GM12864 (cell line): ENCODE data around the gene VIPR1.
A peak's percentile ranks its signal among the peaks of the same experiment; 100 is the strongest.

Experiments
- DNase-seq: peaks from one replicate; pipeline ENCODE4 v3.0.0-alpha.2; 2011; ENCODE audit warnings: low read depth
- H3K4me3 ChIP-seq: 2 replicates; pipeline ENCODE4 v1.5.1; 2011; ENCODE audit warnings: mild to moderate bottlenecking, low read depth, low read length, control low read depth
- TF ChIP-seq, protein P1 (sequence below): IDR thresholded peaks from 2 replicates; pipeline ENCODE4 v1.5.1; 2011; ENCODE audit warnings: low read depth, mild to moderate bottlenecking, moderate library complexity, low read length, control low read depth, inconsistent platforms; ENCODE audit errors: missing control alignments

VIPR1 gene

DNA sequence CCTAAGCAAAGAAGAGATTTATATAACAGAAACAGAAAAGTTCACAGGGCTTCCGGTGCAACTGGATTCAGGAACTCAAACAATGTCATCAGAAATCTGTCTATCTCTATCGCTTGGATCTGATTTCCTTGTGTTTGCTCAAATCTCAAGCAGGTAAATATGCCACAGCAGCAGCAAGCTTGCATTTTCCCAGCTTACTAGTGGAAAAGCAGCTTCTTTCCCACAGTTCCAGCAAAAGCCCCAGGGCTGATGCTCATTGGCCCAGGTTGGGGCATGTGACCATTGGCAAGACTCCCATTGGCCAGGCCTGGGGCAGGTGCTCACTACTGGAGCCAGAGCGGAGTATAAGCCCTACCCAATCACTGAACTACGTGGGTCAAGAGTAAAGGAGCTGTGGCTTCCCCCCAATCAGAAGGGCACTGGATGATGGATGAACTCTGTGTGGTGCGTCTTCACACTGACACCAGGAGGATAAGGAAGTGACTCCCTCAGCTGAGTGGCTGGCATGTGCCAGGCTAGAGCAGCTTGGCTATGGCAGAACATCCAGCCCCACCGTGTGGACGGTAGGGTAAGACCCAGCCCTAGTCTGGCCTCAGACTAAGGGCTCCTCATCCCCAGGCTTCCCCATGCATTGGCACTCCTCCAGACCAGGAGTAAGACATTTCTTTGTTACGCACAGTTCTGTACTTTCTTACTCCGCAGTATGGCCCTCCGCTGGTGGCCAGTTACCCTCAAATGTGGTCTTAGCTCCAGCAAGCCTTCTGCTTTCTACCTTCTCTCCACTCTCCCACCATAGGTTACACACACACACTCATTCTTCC lies 13.1 kb upstream of the VIPR1 start:
- TF ChIP-seq, protein P1, sequence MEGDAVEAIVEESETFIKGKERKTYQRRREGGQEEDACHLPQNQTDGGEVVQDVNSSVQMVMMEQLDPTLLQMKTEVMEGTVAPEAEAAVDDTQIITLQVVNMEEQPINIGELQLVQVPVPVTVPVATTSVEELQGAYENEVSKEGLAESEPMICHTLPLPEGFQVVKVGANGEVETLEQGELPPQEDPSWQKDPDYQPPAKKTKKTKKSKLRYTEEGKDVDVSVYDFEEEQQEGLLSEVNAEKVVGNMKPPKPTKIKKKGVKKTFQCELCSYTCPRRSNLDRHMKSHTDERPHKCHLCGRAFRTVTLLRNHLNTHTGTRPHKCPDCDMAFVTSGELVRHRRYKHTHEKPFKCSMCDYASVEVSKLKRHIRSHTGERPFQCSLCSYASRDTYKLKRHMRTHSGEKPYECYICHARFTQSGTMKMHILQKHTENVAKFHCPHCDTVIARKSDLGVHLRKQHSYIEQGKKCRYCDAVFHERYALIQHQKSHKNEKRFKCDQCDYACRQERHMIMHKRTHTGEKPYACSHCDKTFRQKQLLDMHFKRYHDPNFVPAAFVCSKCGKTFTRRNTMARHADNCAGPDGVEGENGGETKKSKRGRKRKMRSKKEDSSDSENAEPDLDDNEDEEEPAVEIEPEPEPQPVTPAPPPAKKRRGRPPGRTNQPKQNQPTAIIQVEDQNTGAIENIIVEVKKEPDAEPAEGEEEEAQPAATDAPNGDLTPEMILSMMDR, result no peak
- H3K4me3 ChIP-seq, result no peak overlapping the region
- DNase-seq, result no peak

DNA sequence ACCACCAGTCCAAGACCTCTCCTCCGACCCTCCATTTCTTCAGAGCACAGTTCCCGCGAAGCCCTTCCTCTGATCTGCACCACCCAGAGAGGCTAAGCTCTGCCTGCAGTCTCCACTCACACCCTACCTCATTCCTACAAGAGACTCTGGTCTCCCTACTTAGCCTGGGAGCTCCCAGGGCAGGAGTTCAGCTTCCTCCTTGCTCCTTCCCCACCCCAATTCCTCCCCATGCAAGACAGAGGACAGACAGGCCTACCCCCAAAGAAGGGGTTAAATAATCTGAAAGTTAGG lies 12.6 kb upstream of the VIPR1 start:
- TF ChIP-seq, protein P1, result no peak
- no peak overlapping the region for H3K4me3 ChIP-seq
- DNase-seq, result no peak

DNA sequence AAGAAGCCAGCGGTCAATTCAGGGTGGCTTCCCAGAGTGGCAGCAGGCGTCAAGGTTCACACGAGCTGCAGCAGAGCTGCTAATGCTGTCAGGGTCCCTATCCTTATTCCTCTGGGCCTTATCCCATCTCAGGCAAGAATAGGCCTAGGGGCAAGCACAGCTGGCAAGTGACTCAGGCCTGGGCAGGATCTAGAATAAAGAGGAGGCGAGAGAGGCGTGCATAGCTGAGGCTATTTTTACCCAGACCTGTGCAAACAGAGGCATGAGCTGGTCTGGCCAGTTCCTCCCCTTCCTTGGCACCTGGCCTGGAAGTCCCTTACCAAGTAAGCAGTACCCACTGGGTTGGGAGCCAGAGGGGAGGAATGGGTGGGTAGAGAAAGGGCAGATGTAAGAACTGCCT lies 12.2 kb upstream of the VIPR1 start:
- no peak overlapping the region for H3K4me3 ChIP-seq
- TF ChIP-seq, protein P1, result no peak
- peak; percentile 57 for DNase-seq

DNA sequence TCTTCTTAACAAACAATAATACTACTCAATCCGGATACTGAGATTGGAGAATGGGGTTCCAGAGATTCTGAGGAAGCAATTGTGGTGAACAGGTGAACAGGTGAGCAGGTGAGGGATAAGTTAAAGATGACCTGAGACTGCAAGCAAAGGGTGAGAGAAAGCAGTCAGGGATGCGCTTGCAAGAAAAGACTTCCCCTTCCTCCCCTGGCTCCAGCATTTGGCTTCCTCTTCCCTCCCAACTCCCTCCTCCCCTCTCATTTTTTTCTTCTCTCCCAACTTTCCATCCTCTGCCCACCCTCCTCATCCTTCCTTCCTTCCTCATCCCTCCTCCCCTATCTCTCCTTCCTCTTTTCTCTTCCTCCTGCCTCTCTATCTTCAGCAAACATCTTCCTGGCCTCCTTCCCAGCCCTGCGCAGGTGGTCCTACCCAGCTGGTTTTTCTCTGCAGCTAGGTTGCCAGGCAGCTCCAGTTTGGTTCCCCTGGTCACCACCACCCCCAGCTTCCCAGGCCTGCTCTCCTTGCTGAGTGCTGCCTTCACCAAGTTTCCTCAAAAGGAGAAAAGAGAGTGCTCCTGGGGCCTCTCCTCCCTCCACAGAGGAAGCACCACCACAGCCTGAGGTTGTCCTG lies 10.4 kb upstream of the VIPR1 start:
- no peak for DNase-seq
- H3K4me3 ChIP-seq, result no peak overlapping the region
- TF ChIP-seq, protein P1, result no peak

DNA sequence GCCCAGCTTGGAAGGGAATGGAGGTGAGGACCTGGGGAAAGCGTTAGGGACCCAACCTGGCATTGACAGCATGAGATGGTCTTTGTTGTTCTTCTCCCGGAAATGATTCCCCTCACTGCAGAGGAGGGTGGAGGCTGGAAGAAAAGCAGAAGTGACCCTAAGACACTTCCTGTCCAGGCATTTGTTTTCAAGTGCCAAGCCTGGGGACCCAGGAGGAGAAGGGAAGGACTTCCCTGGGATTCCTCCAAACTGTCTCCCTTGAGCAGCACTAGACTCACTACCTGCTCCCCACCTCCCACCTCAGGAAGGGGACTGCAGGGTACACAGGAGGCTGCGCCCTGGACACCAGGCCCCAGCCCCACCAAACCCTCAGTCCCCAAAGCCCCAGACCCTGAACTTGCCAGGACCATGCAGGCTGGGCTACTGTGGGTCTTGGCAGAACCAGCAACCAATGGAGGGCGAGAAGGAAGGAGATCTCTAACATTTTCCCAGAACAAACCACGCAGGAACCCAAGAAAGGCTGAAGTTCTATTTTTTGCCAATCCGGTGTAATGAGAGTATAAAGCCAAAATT lies 9.8 kb upstream of the VIPR1 start:
- H3K4me3 ChIP-seq, result no peak overlapping the region
- TF ChIP-seq, protein P1, result no peak
- DNase-seq, result peak; percentile 10

DNA sequence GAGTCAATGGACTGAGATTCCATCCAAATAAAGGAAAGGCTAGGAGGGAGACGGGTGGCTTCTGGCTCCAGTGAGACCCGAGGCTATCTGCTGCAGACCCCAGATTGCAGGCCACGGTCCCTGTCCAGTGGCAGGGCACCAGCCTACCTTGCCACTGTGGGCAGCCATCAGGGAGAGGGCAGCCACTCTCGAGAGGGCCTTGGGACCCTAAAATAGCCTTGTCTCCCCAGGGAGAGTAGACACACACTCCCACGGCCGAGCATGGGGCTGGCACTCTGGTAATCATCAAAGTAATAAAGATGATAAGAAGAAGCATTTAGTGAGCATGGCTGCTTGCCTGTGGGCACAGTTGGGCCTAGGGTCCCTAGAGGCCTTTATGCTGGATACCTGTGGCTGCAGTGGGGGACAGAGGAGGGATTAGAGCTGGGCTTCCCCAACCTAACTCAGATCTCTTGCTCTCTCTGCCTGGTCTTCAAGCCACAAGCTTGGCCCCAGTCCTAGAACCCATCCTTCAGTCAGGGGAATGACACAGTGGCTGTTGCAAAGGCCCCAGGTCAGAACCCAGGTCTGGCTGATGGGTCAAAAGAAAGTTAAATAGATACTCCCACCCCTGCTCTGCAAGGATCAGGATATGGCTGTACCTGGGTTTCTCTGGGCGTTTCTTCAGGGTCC lies 9.2 kb upstream of the VIPR1 start:
- H3K4me3 ChIP-seq, result no peak overlapping the region

More for the DNA sequence above, 9.2 kb upstream of the VIPR1 start:
- DNase-seq, result no peak
- TF ChIP-seq, protein P1, result no peak
